ENCODE results near the gene GLRB.
"Not testable (repeated sequence)": the region's sequence is repeated elsewhere in the genome, so short reads cannot be mapped to it uniquely, and the experiment has no call there.

Gene GLRB

GRCh38 chr4:157141976-157142375 lies 66.0 kb downstream of the GLRB start:
- no peak for DNase-seq

- no peak for DNase-seq
Observed at GRCh38 chr4:157143369-157143768, 67.4 kb downstream of the GLRB start.

- DNase-seq: no peak
Observed at GRCh38 chr4:157151711-157152110, 75.8 kb downstream of the GLRB start.

- no peak for DNase-seq
Observed at GRCh38 chr4:157165935-157166610, 90.1 kb downstream of the GLRB start.

GRCh38 chr4:157170321-157170720 lies 94.4 kb downstream of the GLRB start:
- no peak for DNase-seq

GRCh38 chr4:157172011-157172410 lies 96.1 kb downstream of the GLRB start:
- DNase-seq: no peak

- DNase-seq: not testable (repeated sequence)
Observed at GRCh38 chr4:157180268-157180667, 104.3 kb downstream of the GLRB start.

- DNase-seq: no peak
Observed at GRCh38 chr4:157184300-157184699, 108.3 kb downstream of the GLRB start.

- DNase-seq: no peak
Observed at GRCh38 chr4:157185363-157185762, 109.4 kb downstream of the GLRB start.

GRCh38 chr4:157195374-157195773 lies 119.4 kb downstream of the GLRB start:
- DNase-seq: no peak

- DNase-seq: no peak
Observed at GRCh38 chr4:157196046-157196445, 120.1 kb downstream of the GLRB start.

GRCh38 chr4:157204634-157205244 lies 128.8 kb downstream of the GLRB start:
- DNase-seq: no peak

GRCh38 chr4:157217708-157218107 lies 141.8 kb downstream of the GLRB start:
- no peak for DNase-seq

- DNase-seq: peak; percentile 81
Observed at GRCh38 chr4:157219711-157220370, 143.9 kb downstream of the GLRB start.

- DNase-seq: peak; percentile 79
Observed at GRCh38 chr4:157220371-157220881, 144.5 kb downstream of the GLRB start, which contains the start of gene GRIA2. GRIA2 (plus strand) TSS chr4:157220728; CDS start chr4:157221043, 315 bp downstream.

- no peak for DNase-seq
Observed at GRCh38 chr4:157221426-157221894, 145.5 kb downstream of the GLRB start.
